A549 (cell line): Measurements from ENCODE around the gene GRIA3.

Source experiments
- BCL3 ChIP-seq: fragments of >200 bp; sonication (Bioruptor Twin); formaldehyde crosslinking; IDR thresholded peaks from 3 replicates; pipeline ENCODE4 v1.6.1; 2016
- CTCF ChIP-seq: fragments of >200 bp; sonication (Bioruptor Twin); formaldehyde crosslinking; IDR thresholded peaks from 3 replicates; pipeline ENCODE4 v1.5.1; 2016
- EP300 ChIP-seq, 2 experiments: fragments of >200 bp; sonication (Bioruptor Twin); formaldehyde crosslinking; IDR thresholded peaks; 2 replicates in 1 of 2; 3 replicates in 1 of 2; pipeline ENCODE4 v1.6.1; 2016 to 2017
- JUNB ChIP-seq: fragments of >200 bp; sonication (Bioruptor Twin); formaldehyde crosslinking; IDR thresholded peaks from 2 replicates; pipeline ENCODE4 v1.6.1; 2016
- MAZ ChIP-seq: fragments of 150-350 bp; IDR thresholded peaks from 2 replicates; pipeline ENCODE4 v1.6.1; 2014; ENCODE audit warnings: antibody characterized with exemption, low read depth, low read length, borderline replicate concordance
- NR3C1 ChIP-seq: fragments of >200 bp; sonication (Bioruptor Twin); formaldehyde crosslinking; IDR thresholded peaks from 3 replicates; pipeline ENCODE4 v1.6.1; 2017
- RAD21 ChIP-seq, 2 experiments: fragments of >200 bp in 1 of 2; sonication (Bioruptor Twin) in 1 of 2; formaldehyde crosslinking in 1 of 2; IDR thresholded peaks in 1 of 2; conservative IDR thresholded peaks in 1 of 2; 2 replicates in 1 of 2; 3 replicates in 1 of 2; pipeline ENCODE4 v1.6.1; 2012 to 2018; ENCODE audit warnings: inconsistent platforms in 1 of 2
- USF2 ChIP-seq: fragments of 450-650 bp; IDR thresholded peaks from 2 replicates; pipeline ENCODE4 v1.6.1; 2014; ENCODE audit warnings: antibody characterized with exemption
- ZFP36 ChIP-seq: fragments of 450-650 bp; IDR thresholded peaks from 2 replicates; pipeline ENCODE4 v1.6.1; 2014; ENCODE audit warnings: borderline replicate concordance; ENCODE audit not compliant: partially characterized antibody

- TF ChIP-seq CTCF (no peak), RAD21 (conservative IDR thresholded peaks at IDR 0.05 in 1 of 2, IDR thresholded peaks at IDR 0.05 in 1 of 2) (no peak), EP300 (IDR thresholded peaks at IDR 0.05) (no peak), ZFP36 (no peak), NR3C1 (no peak), JUNB (no peak), MAZ (no peak), BCL3 (no peak), USF2 (no peak)
Observed at GRCh38 chrX:123476611-123477219, 292.6 kb downstream of the GRIA3 start.
